Activated CD4-positive, alpha-beta T cell treated with anti-CD3 and anti-CD28 coated beads for 36 hours (primary cell): ENCODE results near the gene THAP3. TPM values are rescaled to one million over a fixed set of nuclear protein-coding genes. Genes with fewer than 3 reads are reported as not detected.

Experiments
- ATAC-seq: fragments of 200-7000 bp; cut with Tn5 transposase; one replicate; pipeline ENCODE4 v1.10.0; 2021; ENCODE audit warnings: mild to moderate bottlenecking, moderate library complexity
- CTCF ChIA-PET: fragments of 350-600 bp; sonication (Branson Sonifier 250); formaldehyde crosslinking; loops from one replicate; lab custom pipeline; 2021; ENCODE audit warnings: antibody characterized with exemption; lab: Charles Lee
- POLR2A ChIA-PET: fragments of 350-600 bp; sonication (Branson Sonifier 250); formaldehyde crosslinking; loops from one replicate; lab custom pipeline; 2021; ENCODE audit warnings: antibody characterized with exemption, inconsistent platforms; lab: Charles Lee
- DNase-seq: peaks from one replicate; pipeline ENCODE4 v3.0.0-alpha.2; 2020
- H3K27ac Mint-ChIP-seq: one replicate; pipeline ENCODE4 v1.8.0; 2021; ENCODE audit warnings: mixed read lengths
- H3K27me3 Mint-ChIP-seq: one replicate; pipeline ENCODE4 v1.8.0; 2021; ENCODE audit warnings: mixed read lengths
- H3K36me3 Mint-ChIP-seq: one replicate; pipeline ENCODE4 v1.8.0; 2021; ENCODE audit warnings: low read depth, mixed read lengths
- H3K4me1 Mint-ChIP-seq: one replicate; pipeline ENCODE4 v1.8.0; 2021; ENCODE audit warnings: mixed read lengths
- H3K4me3 Mint-ChIP-seq: one replicate; pipeline ENCODE4 v1.8.0; 2021; ENCODE audit warnings: mild to moderate bottlenecking, moderate library complexity, mixed read lengths
- H3K9me3 Mint-ChIP-seq: one replicate; pipeline ENCODE4 v1.8.0; 2021; ENCODE audit warnings: low read depth, mixed read lengths
- intact Hi-C, 2 experiments: fragments of 100-400 bp; cut with DNase I in 1 of 2; cut with micrococcal nuclease in 1 of 2; formaldehyde crosslinking; loops; one replicate each; pipeline versions ENCODE4 v1.14.2 to v1.15.1; 2022 to 2024; cut with DNase I, micrococcal nuclease
- total RNA-seq, 2 experiments: library from RNA; stranded (reverse); gene quantifications; one replicate each; pipeline ENCODE4 v1.2.3, GENCODE V29; 2021

THAP3 gene
- total RNA-seq, 2 experiments from 2014 or later, result 19.4 to 22.1 TPM

GRCh38 chr1:6584126-6585080 lies 40.3 kb upstream of the THAP3 start:
- Mint-ChIP-seq H3K4me1 (peaks cover 29% of the 10 kb centered on the region), H3K27me3 (no peaks in the 10 kb centered on the region), H3K4me3 (no peak overlapping the region), H3K36me3 (peaks cover 7% of the 10 kb centered on the region), H3K9me3 (no peaks in the 10 kb centered on the region), H3K27ac (no peak overlapping the region)
- intact Hi-C loops, result no loop called here
- no peak for DNase-seq
- ChIA-PET CTCF (interaction anchor here (2.6 kb wide), 1 partner anchor 15 kb away, joined by 9 read pairs; no protein-coding TSS in a partner anchor), POLR2A (interaction anchor here (0.7 kb wide), 1 partner anchor 124 kb away, joined by 8 read pairs; no protein-coding TSS in a partner anchor)
- ATAC-seq, result no peak

- ChIA-PET CTCF (interaction anchor here (1.0 to 2.6 kb wide), 2 partner anchors 14 to 94 kb away, joined by 3 to 9 read pairs; no protein-coding TSS in a partner anchor), POLR2A (no interaction called here)
- peaks cover 26% of the 10 kb centered on the region for H3K4me1 Mint-ChIP-seq
- H3K36me3 Mint-ChIP-seq, result peaks cover 7% of the 10 kb centered on the region
- H3K27ac Mint-ChIP-seq, result no peak overlapping the region
- ATAC-seq, result no peak
- no peak for DNase-seq
- H3K4me3 Mint-ChIP-seq, result no peak overlapping the region
- no peaks in the 10 kb centered on the region for H3K9me3 Mint-ChIP-seq
- intact Hi-C loops, result no loop called here
- no peaks in the 10 kb centered on the region for H3K27me3 Mint-ChIP-seq
Measured at GRCh38 chr1:6585081-6585722, 39.5 kb upstream of the THAP3 start.

- Mint-ChIP-seq H3K4me3 (no peak overlapping the region), H3K4me1 (peaks cover 21% of the 10 kb centered on the region), H3K9me3 (no peaks in the 10 kb centered on the region), H3K27ac (no peak overlapping the region), H3K36me3 (peaks cover 10% of the 10 kb centered on the region), H3K27me3 (no peaks in the 10 kb centered on the region)
- POLR2A ChIA-PET, result no interaction called here
- intact Hi-C loops, result no loop called here
- DNase-seq (no peak), ATAC-seq (no peak)
- CTCF ChIA-PET, result interaction anchor here (1.0 to 2.6 kb wide), 2 partner anchors 14 to 93 kb away, joined by 3 to 9 read pairs; no protein-coding TSS in a partner anchor
Measured at GRCh38 chr1:6585841-6586240, 38.8 kb upstream of the THAP3 start.

- Mint-ChIP-seq H3K4me1 (peaks cover 16% of the 10 kb centered on the region), H3K27ac (no peak overlapping the region), H3K9me3 (no peaks in the 10 kb centered on the region), H3K27me3 (no peaks in the 10 kb centered on the region), H3K4me3 (no peak overlapping the region), H3K36me3 (peaks cover 7% of the 10 kb centered on the region)
- intact Hi-C loops, result no loop called here
- POLR2A ChIA-PET, result no interaction called here
- DNase-seq (no peak), ATAC-seq (no peak)
- CTCF ChIA-PET, result interaction anchor here (0.6 to 1.0 kb wide), 2 partner anchors 11 to 92 kb away, joined by 3 read pairs; no protein-coding TSS in a partner anchor
Measured at GRCh38 chr1:6586404-6586816, 38.3 kb upstream of the THAP3 start.

- Mint-ChIP-seq H3K36me3 (peaks cover 5% of the 10 kb centered on the region), H3K9me3 (no peaks in the 10 kb centered on the region), H3K4me1 (peaks cover 9% of the 10 kb centered on the region), H3K27ac (no peak overlapping the region), H3K27me3 (no peaks in the 10 kb centered on the region), H3K4me3 (no peak overlapping the region)
- CTCF ChIA-PET, result interaction anchor here (0.6 kb wide), 1 partner anchor 34 kb away, joined by 3 read pairs; no protein-coding TSS in a partner anchor
- POLR2A ChIA-PET, result interaction anchor here (0.5 kb wide), 1 partner anchor 17 kb away, joined by 3 read pairs; no protein-coding TSS in a partner anchor
- intact Hi-C loops, result no loop called here
- ATAC-seq, result no peak
- DNase-seq, result no peak
Measured at GRCh38 chr1:6587261-6588005, 37.2 kb upstream of the THAP3 start.

- Mint-ChIP-seq H3K4me3 (no peak overlapping the region), H3K9me3 (no peaks in the 10 kb centered on the region), H3K4me1 (peaks cover 7% of the 10 kb centered on the region), H3K36me3 (peaks cover 5% of the 10 kb centered on the region), H3K27me3 (no peaks in the 10 kb centered on the region), H3K27ac (no peak overlapping the region)
- POLR2A ChIA-PET, result no interaction called here
- no peak for DNase-seq
- intact Hi-C loops, result no loop called here
- CTCF ChIA-PET, result interaction anchor here (0.5 to 1.5 kb wide), 3 partner anchors 18 to 123 kb away, joined by 3 to 5 read pairs (median 3); no protein-coding TSS in a partner anchor
- no peak for ATAC-seq
Measured at GRCh38 chr1:6588128-6588892, 36.4 kb upstream of the THAP3 start.

GRCh38 chr1:6588893-6589520 lies 35.7 kb upstream of the THAP3 start:
- CTCF ChIA-PET, result interaction anchor here (0.5 to 1.5 kb wide), 5 partner anchors 18 to 319 kb away, joined by 3 to 5 read pairs (median 3); no protein-coding TSS in a partner anchor
- H3K9me3 Mint-ChIP-seq, result no peaks in the 10 kb centered on the region
- no peaks in the 10 kb centered on the region for H3K27me3 Mint-ChIP-seq
- H3K27ac Mint-ChIP-seq, result no peak overlapping the region
- peaks cover 7% of the 10 kb centered on the region for H3K36me3 Mint-ChIP-seq
- DNase-seq (no peak), ATAC-seq (no peak)
- POLR2A ChIA-PET, result interaction anchor here (0.9 to 1.0 kb wide), 2 partner anchors 9 to 11 kb away, joined by 3 read pairs; partner anchors contain the start of gene ZBTB48
- intact Hi-C loops, result no loop called here
- H3K4me3 Mint-ChIP-seq, result no peak overlapping the region
- H3K4me1 Mint-ChIP-seq, result peaks cover 7% of the 10 kb centered on the region

- CTCF ChIA-PET, result interaction anchor here (0.7 to 1.5 kb wide), 2 partner anchors 99 to 109 kb away, joined by 3 to 5 read pairs; no protein-coding TSS in a partner anchor
- peaks cover 12% of the 10 kb centered on the region for H3K36me3 Mint-ChIP-seq
- intact Hi-C loops, result no loop called here
- H3K4me3 Mint-ChIP-seq, result no peak overlapping the region
- H3K27me3 Mint-ChIP-seq, result no peaks in the 10 kb centered on the region
- no peaks in the 10 kb centered on the region for H3K9me3 Mint-ChIP-seq
- POLR2A ChIA-PET, result interaction anchor here (1.0 kb wide), 1 partner anchor 10 kb away, joined by 3 read pairs; the partner anchor contains the start of gene ZBTB48
- no peak overlapping the region for H3K27ac Mint-ChIP-seq
- H3K4me1 Mint-ChIP-seq, result peaks cover 2% of the 10 kb centered on the region
- no peak for DNase-seq
- no peak for ATAC-seq
Measured at GRCh38 chr1:6590046-6590445, 34.6 kb upstream of the THAP3 start.

GRCh38 chr1:6591222-6591621 lies 33.4 kb upstream of the THAP3 start:
- Mint-ChIP-seq H3K27ac (peak overlapping the region; percentile 63), H3K36me3 (peaks cover 22% of the 10 kb centered on the region), H3K4me1 (peaks cover 7% of the 10 kb centered on the region), H3K9me3 (no peaks in the 10 kb centered on the region), H3K27me3 (no peaks in the 10 kb centered on the region), H3K4me3 (no peak overlapping the region)
- CTCF ChIA-PET, result interaction anchor here (0.6 kb wide), 1 partner anchor 41 kb away, joined by 4 read pairs; no protein-coding TSS in a partner anchor
- no peak for DNase-seq
- ATAC-seq, result no peak
- POLR2A ChIA-PET, result interaction anchor here (0.6 to 1.2 kb wide), 2 partner anchors 9 to 54 kb away, joined by 3 read pairs; no protein-coding TSS in a partner anchor
- intact Hi-C loops, result no loop called here
